Ovary (tissue), 3 donors: Measurements from ENCODE around the gene NECAB2.

Experiments used
- CTCF ChIP-seq, 3 donors: fragments of 450-650 bp in 2 of 3; fragments of 200-600 bp in 1 of 3; IDR thresholded peaks; one replicate each; pipeline versions ENCODE4 v1.5.1 to v1.8.0; 2016 to 2022; ENCODE audit warnings: antibody characterized with exemption in 3 of 3, mild to moderate bottlenecking in 1 of 3
- POLR2A ChIP-seq: fragments of 450-650 bp; IDR thresholded peaks from one replicate; pipeline ENCODE4 v1.6.1; 2017; ENCODE audit warnings: antibody characterized with exemption, mild to moderate bottlenecking, moderate library complexity
- donor health status: DM: no; HTN: no; CAD: no.

GRCh38 chr16:84015399-84015798 is 47.4 kb downstream of the NECAB2 start:
- TF ChIP-seq CTCF (IDR thresholded peaks at IDR 0.05) (no peak), POLR2A (no peak)
